ENCODE results near the gene CDCA7L.
"Not testable (repeated sequence)": the region's sequence is repeated elsewhere in the genome, so short reads cannot be mapped to it uniquely, and the experiment has no call there.

CDCA7L gene

DNA sequence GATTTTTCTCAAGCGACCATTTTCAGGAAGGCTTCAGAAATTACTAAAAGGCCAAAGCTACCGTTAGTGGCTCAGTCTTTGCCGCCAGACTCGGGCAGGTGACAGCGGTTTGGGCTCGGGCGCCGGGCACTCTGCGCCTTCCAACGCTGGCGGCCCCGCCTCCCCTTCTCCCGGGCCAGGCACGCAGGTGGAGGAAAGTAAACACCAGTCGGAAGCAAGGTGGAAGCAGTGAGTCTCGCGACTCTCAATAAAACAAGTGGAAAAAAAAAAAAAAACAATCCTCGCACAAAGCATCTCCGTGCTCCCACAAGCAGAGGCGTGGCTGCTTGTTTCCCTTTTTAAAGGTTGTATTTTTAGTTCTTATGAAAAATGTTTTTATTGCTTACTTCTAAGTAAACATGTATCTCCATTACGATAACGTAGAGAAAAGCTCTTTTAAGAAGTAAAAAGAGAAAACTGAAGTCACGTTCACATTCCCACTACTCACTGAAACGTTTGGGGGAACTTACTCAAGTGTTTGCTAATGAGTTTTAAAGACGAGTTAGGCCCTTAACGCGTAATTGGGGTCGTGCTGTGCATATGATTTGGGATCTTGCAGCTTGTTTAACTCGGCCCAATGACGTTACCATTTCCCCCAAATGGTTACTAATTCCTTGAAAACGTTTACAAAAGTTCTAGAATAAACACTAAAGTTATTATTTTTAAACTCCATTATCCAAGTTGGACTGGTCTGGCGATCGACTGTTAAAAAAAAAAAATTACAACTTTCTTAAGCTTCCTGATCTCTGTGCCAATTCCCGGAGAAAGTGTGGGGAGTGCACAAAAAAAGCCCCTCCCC is 864 bp downstream of the CDCA7L start:
- peak; percentile 42 for DNase-seq (ENCODE audit: low read depth)

- no peak for DNase-seq (ENCODE audit: low read depth)
Observed at GRCh38 chr7:21943436-21943835, 2.3 kb downstream of the CDCA7L start.

- DNase-seq (ENCODE audit: low read depth) = peak; percentile 22
Observed at GRCh38 chr7:21942955-21943354, 2.7 kb downstream of the CDCA7L start.

- peak; percentile 48 for DNase-seq (ENCODE audit: low read depth)
Observed at GRCh38 chr7:21941611-21942141, 4.0 kb downstream of the CDCA7L start.

DNA sequence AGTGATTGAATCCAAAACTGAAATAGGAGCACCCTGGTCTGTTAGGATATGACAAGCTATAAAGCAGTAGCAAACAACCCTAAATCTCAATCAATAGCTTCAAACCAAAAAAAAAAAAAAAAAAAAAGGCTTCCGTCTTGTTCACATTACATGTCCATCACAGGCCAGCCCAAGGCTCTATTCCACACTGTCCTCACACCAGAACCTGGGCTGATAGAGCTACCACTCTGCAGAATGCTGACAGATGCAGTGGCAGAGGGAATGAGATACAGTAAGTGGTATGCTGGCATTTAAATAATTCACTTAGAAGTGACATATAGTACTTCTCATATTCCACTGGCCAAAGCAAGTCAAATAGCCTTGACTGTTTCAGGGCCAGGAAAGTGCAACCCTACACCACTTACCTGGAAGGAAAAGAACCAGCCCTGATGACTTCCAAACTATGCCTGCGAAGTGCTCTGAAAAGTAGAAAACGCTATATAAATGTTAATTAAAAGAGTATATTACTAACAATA is 5.8 kb downstream of the CDCA7L start:
- DNase-seq (ENCODE audit: low read depth) = no peak

DNA sequence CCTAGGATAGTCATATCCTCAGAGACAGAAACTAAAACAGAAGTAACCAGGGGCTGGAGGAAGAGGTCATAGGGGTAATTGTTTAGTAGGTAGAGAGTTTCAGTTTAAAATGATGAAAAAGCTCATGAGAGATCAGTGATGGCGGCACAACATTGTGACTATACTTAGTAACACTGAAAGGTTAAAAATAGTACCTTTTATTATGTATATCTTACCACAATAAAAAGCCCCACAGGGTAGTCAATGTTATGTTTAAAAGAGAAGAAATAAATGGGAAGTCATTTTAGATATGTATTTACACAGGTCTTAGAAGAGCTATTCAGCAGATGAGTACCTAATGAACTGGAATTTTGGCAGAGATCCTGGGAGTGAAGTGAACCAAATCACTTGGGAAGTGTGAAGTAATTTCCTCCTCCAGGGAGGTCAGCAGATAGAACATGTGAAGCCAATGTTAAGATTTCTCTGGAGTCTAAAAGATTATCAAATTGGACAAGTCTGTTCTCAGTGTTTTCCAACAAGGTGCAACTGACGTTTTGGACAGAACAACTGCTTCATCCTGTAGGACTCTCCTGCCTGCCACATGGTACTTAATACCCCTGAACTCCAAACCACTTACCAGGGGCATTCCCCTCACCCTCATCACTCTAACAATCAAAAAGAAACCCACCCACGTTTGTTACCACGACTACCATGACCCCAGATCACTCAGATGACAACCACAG is 6.4 kb downstream of the CDCA7L start:
- no peak for DNase-seq (ENCODE audit: low read depth)

DNA sequence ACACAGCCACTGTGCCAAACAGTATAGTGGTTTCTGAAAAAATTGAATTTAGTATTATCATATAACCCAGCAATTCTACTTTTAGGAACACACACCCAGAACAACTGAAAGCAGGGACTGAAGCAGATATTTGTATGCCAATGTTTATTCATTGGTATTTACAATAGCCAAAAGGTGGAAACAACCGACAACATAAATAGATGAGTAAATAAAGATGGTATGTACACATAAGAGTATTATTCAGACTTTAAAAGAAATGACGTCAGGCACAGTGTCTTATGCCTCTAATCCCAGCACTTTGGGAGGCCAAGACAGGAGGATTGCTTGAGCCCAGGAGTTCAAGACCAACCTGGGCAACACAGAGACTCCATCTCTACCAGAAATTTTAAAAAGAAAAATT is 7.2 kb downstream of the CDCA7L start:
- DNase-seq (ENCODE audit: low read depth) = peak; percentile 44

GRCh38 chr7:21934808-21935207 is 10.9 kb downstream of the CDCA7L start:
- no peak for DNase-seq (ENCODE audit: low read depth)

DNA sequence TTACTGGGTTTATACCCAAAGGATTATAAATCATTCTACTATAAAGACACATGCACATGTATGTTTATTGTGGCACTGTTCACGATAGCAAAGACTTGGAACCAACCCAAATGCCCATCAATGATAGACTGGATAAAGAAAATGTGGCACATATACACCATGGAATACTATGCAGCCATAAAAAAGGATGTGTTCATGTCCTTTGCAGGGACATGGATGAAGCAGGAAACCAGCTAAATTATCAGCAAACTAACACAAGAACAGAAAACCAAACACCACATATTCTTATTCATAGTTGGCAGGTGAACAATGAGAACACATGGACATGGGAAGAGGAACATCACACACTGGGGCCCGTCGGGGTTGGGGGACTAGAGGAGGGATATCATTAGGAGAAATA is 12.4 kb downstream of the CDCA7L start:
- DNase-seq (ENCODE audit: low read depth) = not testable (repeated sequence)

GRCh38 chr7:21927693-21928092 is 18.0 kb downstream of the CDCA7L start:
- DNase-seq (ENCODE audit: low read depth) = no peak

GRCh38 chr7:21926448-21926847 is 19.3 kb downstream of the CDCA7L start:
- no peak for DNase-seq (ENCODE audit: low read depth)

DNA sequence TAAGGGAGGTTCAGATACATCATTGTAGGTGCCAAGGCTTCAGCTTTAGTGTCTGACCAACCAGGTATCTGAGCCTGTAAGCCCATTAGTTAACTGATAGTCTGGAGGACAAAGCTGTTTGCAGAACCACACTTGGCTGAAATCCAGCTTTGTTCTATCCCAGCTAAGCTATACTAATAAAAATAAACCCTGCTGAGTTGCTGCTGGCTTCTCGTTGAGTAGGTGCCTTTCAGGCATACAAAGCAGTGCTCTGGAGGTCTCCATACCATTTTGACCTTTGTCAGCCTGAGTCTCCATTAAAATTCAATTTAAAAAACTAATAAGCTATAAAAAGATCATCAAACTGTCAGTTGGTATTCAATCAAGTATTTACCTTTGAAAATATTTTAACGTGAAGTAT is 22.0 kb downstream of the CDCA7L start:
- DNase-seq (ENCODE audit: low read depth) = no peak

DNA sequence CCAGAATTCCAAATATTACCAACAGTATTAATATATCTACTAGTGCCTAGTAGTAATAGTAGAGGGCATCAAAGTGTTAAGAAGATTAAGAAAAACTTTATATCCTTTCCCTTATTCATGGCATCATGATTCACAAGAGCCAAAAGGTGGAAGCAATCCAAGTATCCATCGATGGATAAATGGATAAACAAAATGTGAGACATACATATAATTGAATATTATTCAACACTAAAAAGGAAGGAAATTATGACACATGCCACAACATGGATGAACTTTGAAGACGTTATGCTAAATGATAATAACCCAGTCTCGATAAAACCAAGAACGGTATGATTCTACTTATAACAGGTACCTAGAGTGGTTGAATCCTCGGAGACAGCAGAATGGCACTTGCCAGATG is 23.1 kb downstream of the CDCA7L start:
- DNase-seq (ENCODE audit: low read depth) = no peak

DNA sequence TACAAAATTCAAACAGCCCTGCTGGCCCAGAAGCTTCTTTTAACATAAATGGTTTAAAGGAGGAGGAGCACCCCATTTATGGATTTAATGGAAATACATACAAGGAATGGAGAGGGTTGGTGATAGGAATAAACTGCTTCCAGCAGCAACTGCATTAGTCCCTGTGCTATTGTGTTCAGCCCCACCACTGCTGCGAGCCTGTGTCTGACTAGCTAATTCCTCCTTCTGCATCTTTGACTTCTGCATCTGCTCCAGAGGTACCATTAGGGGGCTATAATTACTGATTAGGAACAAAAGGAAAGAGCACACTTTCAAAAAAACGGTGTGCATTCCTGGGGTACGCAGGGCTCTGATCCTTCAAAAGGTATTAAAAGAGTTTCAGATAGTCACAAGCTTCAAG is 24.8 kb downstream of the CDCA7L start:
- no peak for DNase-seq (ENCODE audit: low read depth)

DNA sequence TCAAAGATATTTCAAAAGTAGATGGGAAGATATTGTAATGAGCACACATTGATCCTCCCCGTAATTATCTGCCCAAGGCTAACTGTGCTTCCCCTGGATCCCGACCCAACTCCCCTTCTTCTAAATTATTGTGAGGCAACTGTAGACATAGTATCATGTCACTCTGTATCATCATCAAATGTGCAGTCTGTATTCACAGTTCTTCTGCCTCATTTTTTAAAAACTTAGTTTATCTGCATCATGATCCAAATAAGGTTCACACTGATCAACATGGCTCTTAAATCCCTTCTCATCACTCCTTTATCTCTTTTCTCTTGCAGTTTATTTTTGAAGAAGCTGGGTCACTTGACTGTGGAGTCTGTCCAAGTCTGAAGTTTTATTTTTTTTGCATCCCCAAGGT is 27.5 kb downstream of the CDCA7L start:
- DNase-seq (ENCODE audit: low read depth) = no peak

GRCh38 chr7:21916629-21917028 is 29.1 kb downstream of the CDCA7L start:
- no peak for DNase-seq (ENCODE audit: low read depth)

DNA sequence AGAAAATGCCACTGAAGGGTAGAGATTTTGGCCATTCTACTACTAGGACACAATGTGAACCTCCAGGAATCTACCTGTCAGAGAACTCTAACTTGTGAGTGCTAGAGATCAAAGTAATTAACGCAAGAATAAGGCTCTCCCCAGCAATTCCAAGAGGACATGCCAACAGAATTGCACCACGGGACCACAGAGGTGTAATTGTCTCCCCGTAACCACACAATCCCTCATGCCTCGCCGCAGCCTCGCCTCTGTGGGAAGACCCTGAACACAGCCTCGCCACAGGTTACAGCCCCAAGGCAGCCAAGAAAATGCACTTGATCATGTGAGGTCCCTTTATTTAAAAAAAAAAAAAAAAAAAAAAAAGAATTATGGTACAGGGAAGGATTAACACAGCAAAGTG is 29.5 kb downstream of the CDCA7L start:
- no peak for DNase-seq (ENCODE audit: low read depth)

DNA sequence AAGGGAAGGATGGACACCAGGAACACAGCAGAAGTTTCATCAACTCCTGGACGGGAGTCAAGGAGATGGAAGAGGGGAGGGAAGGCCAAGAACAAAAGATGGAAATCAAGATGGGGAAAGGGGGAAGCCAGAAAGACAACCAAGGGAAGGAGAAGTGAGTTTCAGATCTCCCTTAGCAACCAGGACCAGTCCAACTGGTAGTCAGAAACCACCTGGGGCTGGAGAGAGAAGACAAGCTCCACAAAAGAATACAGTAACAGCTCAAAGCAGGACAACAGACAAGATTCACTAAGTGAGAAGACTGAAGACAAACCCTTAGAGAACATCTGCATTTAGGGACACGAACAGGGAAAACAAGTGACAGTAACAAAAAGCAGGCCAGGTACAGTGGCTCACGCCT is 30.6 kb downstream of the CDCA7L start:
- no peak for DNase-seq (ENCODE audit: low read depth)

DNA sequence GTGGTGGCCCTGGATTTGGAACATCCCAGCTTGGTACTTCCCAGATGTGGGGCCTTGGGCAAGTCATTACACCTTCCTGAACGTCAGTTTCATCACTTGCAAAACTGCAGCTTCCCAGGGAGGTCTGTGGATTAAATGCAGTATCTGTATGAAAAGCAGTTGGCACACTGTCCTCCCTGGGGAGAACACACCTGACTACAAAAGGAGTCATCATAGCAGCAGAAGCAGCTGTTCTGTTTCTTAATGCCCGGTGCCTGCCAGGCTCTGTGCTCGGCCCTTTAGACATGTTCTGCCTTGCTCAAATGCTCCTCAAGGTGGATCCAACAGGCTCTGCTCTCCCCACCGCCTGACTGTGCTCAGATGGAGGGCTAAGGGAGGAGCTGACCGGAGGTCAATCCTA is 31.0 kb downstream of the CDCA7L start:
- no peak for DNase-seq (ENCODE audit: low read depth)

- no peak for DNase-seq (ENCODE audit: low read depth)
Observed at GRCh38 chr7:21912931-21913780, 32.5 kb downstream of the CDCA7L start.

- DNase-seq (ENCODE audit: low read depth) = no peak
Observed at GRCh38 chr7:21912305-21912704, 33.4 kb downstream of the CDCA7L start.

GRCh38 chr7:21911341-21911875 is 34.3 kb downstream of the CDCA7L start:
- DNase-seq (ENCODE audit: low read depth) = peak; percentile 45

Measured in ELR (cell line).